HUES64 (cell line): ENCODE data around the gene LBX1.

Source experiments
- H3K27ac ChIP-seq: 2 replicates; pipeline ENCODE4 v1.7.0; 2013; ENCODE audit warnings: low read depth, low read length, inconsistent platforms
- H3K27me3 ChIP-seq: 2 replicates; pipeline ENCODE4 v1.6.1; 2013; ENCODE audit warnings: mild to moderate bottlenecking, low read length; ENCODE audit not compliant: insufficient read depth
- H3K36me3 ChIP-seq: 2 replicates; pipeline ENCODE4 v1.6.1; 2013; ENCODE audit warnings: mild to moderate bottlenecking, low read length; ENCODE audit not compliant: insufficient read depth
- H3K4me1 ChIP-seq: 2 replicates; pipeline ENCODE4 v1.6.1; 2013; ENCODE audit warnings: mild to moderate bottlenecking, low read length, moderate library complexity; ENCODE audit not compliant: insufficient read depth
- H3K4me3 ChIP-seq: 2 replicates; pipeline ENCODE4 v1.5.1; 2013; ENCODE audit warnings: mild to moderate bottlenecking, low read length, moderate library complexity
- H3K9ac ChIP-seq: 2 replicates; pipeline ENCODE4 v1.6.1; 2013; ENCODE audit warnings: mild to moderate bottlenecking, low read depth, low read length
- H3K9me3 ChIP-seq: 2 replicates; pipeline ENCODE4 v1.6.1; 2013; ENCODE audit warnings: low read depth, low read length; ENCODE audit not compliant: insufficient read depth
- WGBS: fragments of 150-250, 120-280 bp; methylation state at CpG from one replicate; pipeline ENCODE4 v1.1.7; 2013; ENCODE audit warnings: missing lambda C conversion rate; 5-methylcytosine and 5-hydroxymethylcytosine counted together

Gene LBX1

DNA sequence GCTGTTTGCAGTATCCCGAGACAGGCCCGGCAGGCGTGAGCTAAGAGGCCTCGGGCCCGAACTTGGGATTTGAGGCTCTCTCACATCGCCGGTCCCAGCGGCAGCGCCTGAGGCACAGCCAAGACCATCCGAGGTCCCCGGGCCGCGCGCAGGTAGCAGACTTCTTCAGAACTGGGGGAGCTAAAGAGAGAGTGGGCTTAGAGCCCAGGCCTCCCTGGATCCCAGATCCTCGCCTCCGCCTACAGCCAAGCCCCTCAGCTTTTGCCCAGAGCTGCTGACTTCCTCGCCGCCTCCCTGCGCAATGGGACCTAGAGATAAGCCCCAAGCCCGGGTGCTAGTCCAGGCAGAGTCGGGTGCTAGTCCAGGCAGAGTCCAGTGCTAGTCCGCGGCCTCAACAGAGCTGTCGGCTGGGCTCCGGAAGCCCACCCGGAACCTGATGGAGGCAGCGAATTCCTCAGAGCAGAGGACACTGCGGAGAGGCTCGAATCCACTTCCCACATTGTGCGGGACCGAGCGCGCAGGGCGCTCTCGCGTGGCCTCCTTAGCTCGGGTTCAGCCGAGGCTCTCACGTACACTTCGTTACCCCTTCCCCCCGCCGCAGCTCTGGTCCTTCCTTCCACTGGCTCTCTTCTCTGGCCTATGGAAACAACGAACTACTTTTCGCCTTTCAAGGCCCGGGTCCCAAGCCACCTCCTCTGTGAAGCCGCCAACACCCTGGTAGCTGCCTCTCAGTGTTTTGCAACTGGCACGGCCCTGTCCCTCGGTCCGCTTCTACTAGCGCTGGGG, 5.8 kb downstream of the LBX1 start:
- Histone ChIP-seq H3K27ac (no peak overlapping the region), H3K27me3 (peaks cover 100% of the 10 kb centered on the region), H3K4me1 (peaks cover 5% of the 10 kb centered on the region; the same call in 1 of the 2 replicates), H3K9ac (no peak overlapping the region), H3K36me3 (no peaks in the 10 kb centered on the region), H3K4me3 (no peak overlapping the region), H3K9me3 (peaks cover 3% of the 10 kb centered on the region; the same call in 1 of the 2 replicates)
- WGBS = 4% methylated on average over 50 of the region's 50 CpGs

GRCh38 chr10:101222683-101223273, 6.5 kb downstream of the LBX1 start:
- no peak overlapping the region for H3K4me3 ChIP-seq
- H3K9me3 ChIP-seq = peaks cover 3% of the 10 kb centered on the region; the same call in 1 of the 2 replicates
- no peak overlapping the region for H3K9ac ChIP-seq
- H3K27me3 ChIP-seq = peaks cover 100% of the 10 kb centered on the region
- 4% methylated on average over 42 of the region's 42 CpGs for WGBS
- no peak overlapping the region for H3K27ac ChIP-seq
- H3K4me1 ChIP-seq = peaks cover 7% of the 10 kb centered on the region; the same call in 1 of the 2 replicates
- H3K36me3 ChIP-seq = no peaks in the 10 kb centered on the region

DNA sequence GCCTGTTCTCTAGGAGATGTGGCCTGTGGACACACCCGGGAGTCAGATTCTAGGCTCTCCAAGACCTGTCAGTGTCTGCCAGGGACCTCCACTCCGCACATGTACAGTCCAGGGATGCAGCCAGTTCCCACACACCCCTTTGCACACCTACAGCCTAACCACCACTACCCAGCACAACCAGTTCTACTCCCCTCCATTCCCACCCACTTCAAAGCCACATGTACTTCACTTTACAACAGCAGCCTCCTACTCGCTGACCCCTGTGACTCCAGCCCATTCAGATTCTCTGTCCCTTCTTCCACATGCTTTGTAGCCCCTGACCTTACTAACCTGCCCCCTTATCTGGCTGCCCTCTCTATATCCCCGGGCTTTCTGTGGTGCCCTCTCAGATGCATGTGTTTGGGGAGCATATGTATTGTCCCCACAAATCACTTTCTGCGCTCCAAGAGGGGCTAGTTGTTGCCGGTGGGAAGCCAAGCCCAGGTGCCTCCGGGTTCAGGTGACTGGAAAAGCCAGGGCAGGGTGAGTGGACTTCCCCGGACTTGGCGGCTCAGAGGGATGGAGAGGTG, 7.2 kb downstream of the LBX1 start:
- WGBS = 19% methylated on average over 9 of the region's 9 CpGs
- H3K27me3 ChIP-seq = peaks cover 100% of the 10 kb centered on the region
- H3K4me1 ChIP-seq = peaks cover 10% of the 10 kb centered on the region; the same call in 1 of the 2 replicates
- peaks cover 3% of the 10 kb centered on the region; the same call in 1 of the 2 replicates for H3K9me3 ChIP-seq
- no peak overlapping the region for H3K27ac ChIP-seq
- no peak overlapping the region for H3K4me3 ChIP-seq
- no peaks in the 10 kb centered on the region for H3K36me3 ChIP-seq
- H3K9ac ChIP-seq = no peak overlapping the region

DNA sequence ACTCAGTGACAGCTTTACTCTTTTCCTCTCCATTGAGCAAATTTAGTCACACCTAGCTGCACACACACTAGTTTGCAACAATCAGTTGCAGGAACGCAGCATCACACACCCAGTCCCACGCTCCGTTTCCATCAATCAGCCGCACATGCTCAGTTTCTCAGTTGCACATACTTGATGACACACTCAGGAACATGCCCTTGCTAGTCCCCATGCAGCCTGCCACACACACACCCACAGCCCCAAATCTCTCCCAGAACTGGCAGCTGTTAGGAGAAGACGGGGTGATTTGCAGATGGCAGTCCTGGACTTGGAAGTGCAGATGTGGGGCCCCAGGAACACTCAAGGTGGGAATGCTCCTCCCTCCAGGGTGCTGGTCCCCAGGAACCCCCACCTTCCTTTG, 7.7 kb downstream of the LBX1 start:
- H3K4me1 ChIP-seq = peaks cover 10% of the 10 kb centered on the region; the same call in 1 of the 2 replicates
- H3K27ac ChIP-seq = no peak overlapping the region
- H3K4me3 ChIP-seq = no peak overlapping the region
- H3K36me3 ChIP-seq = no peaks in the 10 kb centered on the region
- H3K9me3 ChIP-seq = peaks cover 3% of the 10 kb centered on the region; the same call in 1 of the 2 replicates
- peaks cover 100% of the 10 kb centered on the region for H3K27me3 ChIP-seq
- 39% methylated on average over 5 of the region's 5 CpGs for WGBS
- no peak overlapping the region for H3K9ac ChIP-seq

DNA sequence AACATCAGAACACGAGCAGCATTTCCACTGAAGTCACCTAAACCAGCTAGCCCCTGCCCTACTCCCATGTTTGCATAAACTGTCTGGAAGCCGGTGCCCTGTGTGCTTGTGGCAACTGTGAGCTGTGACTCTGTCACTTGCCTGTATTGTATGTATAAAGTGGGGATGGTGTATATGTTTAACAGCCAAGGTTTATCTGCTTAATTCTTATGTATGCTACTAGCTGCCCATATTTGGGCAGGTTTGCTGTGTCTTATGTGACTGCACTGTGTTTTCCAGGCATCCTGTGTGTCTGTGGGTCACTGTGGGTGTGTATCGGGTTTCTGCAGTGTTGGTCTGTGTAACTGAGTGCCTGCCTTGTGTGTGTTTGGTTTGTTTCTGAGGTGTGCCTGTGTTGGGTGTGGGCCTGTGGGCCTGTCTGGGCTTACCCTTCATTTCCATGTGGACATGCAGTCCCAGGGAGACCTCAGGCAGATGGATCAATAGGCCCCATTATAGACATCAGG, 9.3 kb downstream of the LBX1 start:
- H3K27ac ChIP-seq = no peak overlapping the region
- no peak overlapping the region for H3K9ac ChIP-seq
- no peak overlapping the region for H3K4me3 ChIP-seq
- peaks cover 13% of the 10 kb centered on the region; the same call in 1 of the 2 replicates for H3K4me1 ChIP-seq
- H3K9me3 ChIP-seq = peaks cover 3% of the 10 kb centered on the region; the same call in 1 of the 2 replicates
- peaks cover 100% of the 10 kb centered on the region for H3K27me3 ChIP-seq
- 37% methylated on average over 3 of the region's 3 CpGs for WGBS
- H3K36me3 ChIP-seq = no peaks in the 10 kb centered on the region

DNA sequence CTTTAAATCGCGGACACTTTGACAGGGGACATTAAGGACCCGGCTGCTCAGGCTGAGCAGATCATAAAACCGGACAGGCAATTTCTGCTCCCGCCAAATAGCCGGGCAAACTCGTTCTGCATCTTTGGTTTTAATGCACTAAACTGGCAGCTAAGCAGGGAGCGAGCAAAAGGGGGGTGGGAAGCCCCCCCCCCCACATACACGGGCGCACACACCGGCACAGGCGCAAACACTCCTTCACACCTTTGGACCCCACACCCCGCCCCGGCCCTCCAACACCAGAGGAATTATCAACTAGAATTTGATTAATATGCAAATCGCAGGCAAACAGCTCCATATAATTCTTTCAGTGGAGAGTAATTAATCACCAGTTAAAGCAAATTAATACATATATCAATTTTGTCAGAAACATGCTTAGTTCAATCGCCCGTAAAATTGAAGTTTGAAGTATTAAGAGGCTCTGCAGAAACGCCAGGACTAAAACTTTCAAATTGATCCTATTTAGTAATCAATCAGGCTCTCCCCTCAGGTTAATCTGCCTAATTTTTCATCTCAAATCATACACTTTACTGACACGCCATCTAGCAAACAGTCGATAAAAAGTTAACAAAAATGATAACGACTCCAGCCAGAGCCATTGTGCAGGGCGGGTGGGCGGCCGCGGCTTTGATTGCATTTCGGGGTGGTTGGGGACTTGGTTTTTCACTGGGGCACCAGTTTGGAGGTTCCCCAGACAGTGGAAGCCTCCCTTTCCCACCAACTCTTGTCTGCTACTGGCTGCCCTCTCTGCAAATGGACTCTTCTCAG, 9.9 kb downstream of the LBX1 start:
- Histone ChIP-seq H3K4me3 (no peak overlapping the region), H3K27me3 (peaks cover 100% of the 10 kb centered on the region), H3K4me1 (peaks cover 15% of the 10 kb centered on the region; the same call in 1 of the 2 replicates), H3K9me3 (peaks cover 3% of the 10 kb centered on the region; the same call in 1 of the 2 replicates), H3K27ac (no peak overlapping the region), H3K9ac (no peak overlapping the region), H3K36me3 (no peaks in the 10 kb centered on the region)
- WGBS = 29% methylated on average over 19 of the region's 26 CpGs

DNA sequence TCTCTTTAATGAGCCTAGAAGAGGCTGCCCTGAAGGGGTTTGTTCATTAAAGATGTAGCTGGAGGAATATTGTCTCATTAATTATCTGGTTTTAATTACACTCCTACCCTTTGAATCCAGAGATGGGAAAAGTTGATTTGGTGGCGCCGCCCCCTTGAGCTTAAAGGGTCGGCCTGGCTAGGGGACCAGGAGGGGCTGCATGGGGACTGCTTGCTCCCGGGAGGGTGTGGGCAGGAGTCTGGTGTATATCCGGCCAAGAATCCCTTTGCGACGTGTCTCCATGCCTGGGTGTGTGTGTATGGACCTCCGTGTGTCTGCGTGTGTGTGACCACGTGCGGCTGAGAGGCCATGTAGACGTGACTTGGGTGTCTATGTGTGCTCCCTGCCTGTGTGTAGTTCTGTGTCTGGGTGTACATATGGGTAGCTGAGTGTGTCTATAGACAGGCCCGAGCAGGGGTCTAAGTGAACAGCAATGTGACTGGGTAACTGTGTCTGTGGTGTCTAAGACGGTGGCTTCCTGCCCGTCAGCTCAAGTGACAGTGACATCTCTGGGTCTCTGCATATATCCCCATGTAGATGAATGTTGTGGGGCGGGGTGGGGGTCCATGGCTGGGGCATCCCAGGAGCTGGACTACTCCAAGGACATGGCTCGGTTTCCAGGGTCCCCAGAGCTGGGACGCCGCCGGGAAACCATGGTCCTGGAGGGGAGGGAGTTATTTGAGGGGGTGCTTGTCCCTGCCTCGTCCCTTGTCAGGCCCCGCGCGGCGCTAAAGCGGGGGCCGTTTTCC, 10.7 kb downstream of the LBX1 start:
- H3K4me3 ChIP-seq = no peak overlapping the region
- no peaks in the 10 kb centered on the region for H3K36me3 ChIP-seq
- 9% methylated on average over 27 of the region's 27 CpGs for WGBS
- no peak overlapping the region for H3K27ac ChIP-seq
- peaks cover 100% of the 10 kb centered on the region for H3K27me3 ChIP-seq
- no peak overlapping the region for H3K9ac ChIP-seq
- peaks cover 15% of the 10 kb centered on the region; the same call in 1 of the 2 replicates for H3K4me1 ChIP-seq
- no peaks in the 10 kb centered on the region for H3K9me3 ChIP-seq

DNA sequence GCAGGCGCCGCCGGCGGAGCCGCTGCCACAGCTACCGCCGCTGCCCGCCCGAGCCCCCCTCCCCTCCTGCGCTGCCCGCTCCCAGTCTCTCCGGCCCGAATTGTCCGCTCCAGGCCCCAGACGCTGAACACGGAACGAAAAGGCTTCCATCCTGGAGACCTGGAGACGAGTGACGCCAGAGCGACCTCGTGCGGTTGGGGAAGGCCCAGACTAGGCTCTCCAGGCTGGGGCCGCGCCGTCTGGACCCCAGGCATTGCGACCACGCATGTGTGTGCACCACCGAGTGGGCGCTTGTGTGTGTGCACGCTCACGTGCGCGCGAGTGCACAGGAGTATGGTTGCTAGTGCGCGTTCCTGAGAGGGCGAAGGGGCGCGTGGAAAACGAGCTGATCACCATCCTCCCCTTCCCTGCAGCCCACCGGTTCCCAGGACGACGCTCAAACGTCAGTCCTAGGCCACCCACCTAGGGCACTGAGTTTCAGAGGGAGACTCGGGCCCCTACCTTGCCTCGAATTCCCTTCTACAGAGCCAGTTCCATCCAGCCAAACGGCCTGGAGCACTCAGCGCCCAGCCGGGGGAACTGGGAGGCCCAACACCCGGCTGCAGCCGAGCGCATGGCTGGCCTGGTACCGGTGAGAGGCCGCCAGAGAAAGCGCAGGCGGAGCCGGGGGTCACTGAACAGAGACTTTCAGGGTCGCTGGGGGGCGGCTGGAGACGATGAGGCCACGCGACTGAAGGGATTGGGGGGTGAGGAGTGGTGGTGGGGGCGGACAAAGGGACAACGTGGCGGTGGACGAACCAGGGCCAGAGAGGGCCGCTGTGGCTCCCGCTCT, 11.6 kb downstream of the LBX1 start:
- peaks cover 100% of the 10 kb centered on the region for H3K27me3 ChIP-seq

DNA sequence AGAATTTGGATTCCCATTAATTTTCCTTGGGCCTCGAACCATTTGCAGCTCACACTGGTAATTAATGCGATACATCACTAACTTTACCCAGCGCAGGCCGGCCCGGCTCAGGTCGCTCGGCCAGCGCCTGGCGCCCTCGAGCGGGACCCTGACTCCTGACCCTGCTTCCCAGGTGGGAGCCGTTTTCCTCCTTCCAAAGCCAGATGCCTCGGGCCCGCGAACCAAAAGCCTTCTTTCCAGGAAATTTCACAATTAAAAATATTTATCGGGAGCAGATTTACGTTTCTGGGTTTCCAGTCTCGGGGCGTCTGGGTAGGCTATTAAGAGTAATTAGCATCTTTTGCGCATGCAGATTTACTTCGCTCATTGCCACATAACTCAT, 12.2 kb downstream of the LBX1 start:
- no peaks in the 10 kb centered on the region for H3K9me3 ChIP-seq
- peaks cover 10% of the 10 kb centered on the region; the same call in 1 of the 2 replicates for H3K4me1 ChIP-seq
- no peaks in the 10 kb centered on the region for H3K36me3 ChIP-seq
- H3K4me3 ChIP-seq = peak overlapping the region; percentile 10; the same call in 1 of the 2 replicates
- H3K27ac ChIP-seq = no peak overlapping the region
- 2% methylated on average over 19 of the region's 21 CpGs for WGBS
- peaks cover 100% of the 10 kb centered on the region for H3K27me3 ChIP-seq
- no peak overlapping the region for H3K9ac ChIP-seq

More for the DNA sequence above, 11.6 kb downstream of the LBX1 start:
- Histone ChIP-seq H3K36me3 (no peaks in the 10 kb centered on the region), H3K4me3 (0 out of 2 replicates have a peak overlapping the region, but pooled peaks have one; percentile 10), H3K27ac (no peak overlapping the region), H3K9me3 (no peaks in the 10 kb centered on the region), H3K4me1 (peaks cover 10% of the 10 kb centered on the region; the same call in 1 of the 2 replicates), H3K9ac (no peak overlapping the region)
- 1% methylated on average over 68 of the region's 68 CpGs for WGBS
